Left lung (tissue), 8 donors: ENCODE data around the gene VGLL4. TPM values are rescaled to one million over a fixed set of nuclear protein-coding genes. Genes with fewer than 3 reads are reported as not detected.

Experiments
- polyA plus RNA-seq, 6 donors: library from polyadenylated mRNA; unstranded; fragments of 120-200 nt; gene quantifications; one replicate each; pipeline ENCODE4 v1.2.1, GENCODE V29; 2013; ENCODE audit not compliant: insufficient read length in 6 of 6
- total RNA-seq, 2 donors: library from RNA; stranded (reverse); fragmentation: NEBNext Ultra II Directional; extraction: Animal tissue kit (Norgen Biotek cat#: 25700); gene quantifications; one replicate each; pipeline ENCODE4 v1.2.1, GENCODE V29; 2021
- donor health status: DM: no; HTN: yes; CAD: no.
- donor health status: DM: no; HTN: no; CAD: no.

VGLL4 gene
- total and polyA plus RNA-seq, 8 donors, result 40.2 to 115 (median 106) TPM

Other genes starting within 250 kb of the VGLL4 start
- gene TAMM41, start 203.0 kb upstream of the VGLL4 start, total RNA-seq, result 10 to 100 TPM; 13.9 to 16.9 TPM
- 10 to 100 TPM; 19.5 to 29.4 (median 23.4) TPM for gene TAMM41, start 203.0 kb upstream of the VGLL4 start, polyA plus RNA-seq